Lower leg skin (tissue), 3 donors: ENCODE results near the gene PMEPA1.

Experiments used
- POLR2A ChIP-seq, 2 donors: fragments of 450-650 bp; IDR thresholded peaks; one replicate each; pipeline ENCODE4 v1.6.1; 2016 to 2017; ENCODE audit warnings: antibody characterized with exemption in 2 of 2, mild to moderate bottlenecking in 1 of 2, moderate library complexity in 1 of 2
- TF ChIP-seq, protein P1 (sequence below), 3 donors: fragments of 450-650 bp; IDR thresholded peaks; one replicate each; pipeline ENCODE4 v1.5.1; 2016; ENCODE audit warnings: antibody characterized with exemption in 3 of 3, mild to moderate bottlenecking in 3 of 3, moderate library complexity in 2 of 3

DNA sequence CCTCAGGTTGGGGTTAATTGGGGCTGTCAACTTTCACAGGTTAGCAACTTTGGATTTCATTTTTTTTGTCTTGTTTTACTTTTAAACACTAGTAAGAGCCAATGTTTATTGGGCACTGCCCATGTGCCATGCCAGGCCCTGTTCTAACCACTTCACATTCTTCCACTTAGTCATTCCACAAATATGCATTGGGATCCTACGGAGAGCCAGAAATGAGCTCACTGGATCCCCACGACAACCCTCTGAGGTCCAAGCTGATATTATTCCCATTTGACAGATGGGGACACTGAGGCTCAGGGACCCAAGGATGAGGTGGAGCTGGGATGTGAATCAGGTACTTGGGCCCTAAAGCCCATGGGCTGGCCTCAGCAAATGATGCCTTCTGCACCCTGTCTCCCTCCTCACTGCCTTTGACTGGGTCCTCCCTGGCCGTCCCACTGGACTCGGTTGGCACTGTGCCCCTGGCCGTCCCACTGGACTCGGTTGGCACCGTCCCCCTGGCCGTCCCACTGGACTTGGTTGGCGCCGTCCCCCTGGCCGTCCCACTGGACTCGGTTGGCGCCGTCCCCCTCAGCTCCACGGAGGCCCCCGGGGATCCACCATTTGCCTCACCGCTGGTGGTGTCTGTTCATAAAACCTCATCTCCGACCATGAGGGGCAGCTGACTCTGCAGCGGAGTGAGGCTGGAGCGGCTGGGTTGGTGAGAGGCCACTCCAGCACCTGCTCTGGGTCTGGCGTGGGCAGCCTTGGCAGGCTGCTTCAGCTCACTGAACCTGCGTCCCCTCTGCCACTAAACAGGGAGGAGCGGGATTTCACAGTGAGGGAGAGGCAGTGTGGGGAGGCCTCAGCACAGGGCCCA is 4.8 kb upstream of the PMEPA1 start:
- TF ChIP-seq, protein P1, sequence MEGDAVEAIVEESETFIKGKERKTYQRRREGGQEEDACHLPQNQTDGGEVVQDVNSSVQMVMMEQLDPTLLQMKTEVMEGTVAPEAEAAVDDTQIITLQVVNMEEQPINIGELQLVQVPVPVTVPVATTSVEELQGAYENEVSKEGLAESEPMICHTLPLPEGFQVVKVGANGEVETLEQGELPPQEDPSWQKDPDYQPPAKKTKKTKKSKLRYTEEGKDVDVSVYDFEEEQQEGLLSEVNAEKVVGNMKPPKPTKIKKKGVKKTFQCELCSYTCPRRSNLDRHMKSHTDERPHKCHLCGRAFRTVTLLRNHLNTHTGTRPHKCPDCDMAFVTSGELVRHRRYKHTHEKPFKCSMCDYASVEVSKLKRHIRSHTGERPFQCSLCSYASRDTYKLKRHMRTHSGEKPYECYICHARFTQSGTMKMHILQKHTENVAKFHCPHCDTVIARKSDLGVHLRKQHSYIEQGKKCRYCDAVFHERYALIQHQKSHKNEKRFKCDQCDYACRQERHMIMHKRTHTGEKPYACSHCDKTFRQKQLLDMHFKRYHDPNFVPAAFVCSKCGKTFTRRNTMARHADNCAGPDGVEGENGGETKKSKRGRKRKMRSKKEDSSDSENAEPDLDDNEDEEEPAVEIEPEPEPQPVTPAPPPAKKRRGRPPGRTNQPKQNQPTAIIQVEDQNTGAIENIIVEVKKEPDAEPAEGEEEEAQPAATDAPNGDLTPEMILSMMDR (IDR thresholded peaks at IDR 0.05) = no peak
- no peak for TF ChIP-seq POLR2A (IDR thresholded peaks at IDR 0.05)
